Smooth muscle cell (in vitro differentiated cells): ENCODE measurements around the gene RAD51AP1. TPM values are rescaled to one million over a fixed set of nuclear protein-coding genes. Genes with fewer than 3 reads are reported as not detected.

ENCODE experiments used
- DNase-seq: peaks from one replicate; lab custom pipeline; 2025; ENCODE audit not compliant: unreplicated experiment; lab: John Stamatoyannopoulos, UW
- H2AFZ ChIP-seq: fragments of 200-600 bp; sonication (generic); 2 replicates; pipeline ENCODE4 v1.6.0; 2016; ENCODE audit warnings: antibody characterized with exemption, low read depth, mild to moderate bottlenecking
- H3F3A ChIP-seq: fragments of 200-600 bp; sonication (generic); 2 replicates; pipeline ENCODE4 v1.6.0; 2017; ENCODE audit warnings: antibody characterized with exemption, low read depth
- H3K27ac ChIP-seq: fragments of 200-600 bp; sonication (generic); 2 replicates; pipeline ENCODE4 v1.5.1; 2016; ENCODE audit warnings: low read depth, mild to moderate bottlenecking
- H3K27me3 ChIP-seq: fragments of 200-600 bp; sonication (generic); 2 replicates; pipeline ENCODE4 v1.6.1; 2016; ENCODE audit warnings: low read depth, mild to moderate bottlenecking
- H3K36me3 ChIP-seq: fragments of 200-600 bp; sonication (generic); 2 replicates; pipeline ENCODE4 v1.5.1; 2016; ENCODE audit warnings: low read depth
- H3K4me1 ChIP-seq: fragments of 200-600 bp; sonication (generic); 2 replicates; pipeline ENCODE4 v1.5.1; 2016; ENCODE audit warnings: low read depth
- H3K4me2 ChIP-seq: fragments of 200-600 bp; sonication (generic); 2 replicates; pipeline ENCODE4 v1.6.0; 2016; ENCODE audit warnings: mild to moderate bottlenecking
- H3K4me3 ChIP-seq: fragments of 200-600 bp; sonication (generic); 2 replicates; pipeline ENCODE4 v1.5.1; 2016; ENCODE audit warnings: mild to moderate bottlenecking
- H3K79me2 ChIP-seq: fragments of 200-600 bp; sonication (generic); 2 replicates; pipeline ENCODE4 v1.6.0; 2016; ENCODE audit warnings: low read depth, mild to moderate bottlenecking
- H3K9ac ChIP-seq: fragments of 200-600 bp; sonication (generic); 2 replicates; pipeline ENCODE4 v1.6.0; 2016; ENCODE audit warnings: low read depth
- H3K9me3 ChIP-seq: fragments of 200-600 bp; sonication (generic); replicated peaks from 2 replicates; pipeline ENCODE4 v1.5.1; 2016; ENCODE audit warnings: low read depth
- H4K20me1 ChIP-seq: fragments of 200-600 bp; sonication (generic); 2 replicates; pipeline ENCODE4 v1.6.0; 2016; ENCODE audit warnings: low read depth
- WGBS: methylation state at CpG from one replicate; pipeline ENCODE4 v1.1.7; 2016; ENCODE audit warnings: low lambda C conversion rate; 5-methylcytosine and 5-hydroxymethylcytosine counted together
- polyA plus RNA-seq: library from polyadenylated mRNA; unstranded; fragments of >200 nt; fragmentation: Nextera tagmentation; extraction: Ambion mirVana; gene quantifications from 2 replicates; pipeline ENCODE4 v1.2.1, GENCODE V29; 2016
- total RNA-seq: library from RNA; depleted of rRNA; stranded (reverse); fragments of >200 nt; gene quantifications from 2 replicates; pipeline ENCODE4 v1.2.3, GENCODE V29; 2014
- TF ChIP-seq, protein P1 (sequence below): fragments of 200-600 bp; sonication (generic); IDR thresholded peaks from 2 replicates; pipeline ENCODE4 v1.5.1; 2017; ENCODE audit warnings: borderline replicate concordance, mild to moderate bottlenecking, antibody characterized with exemption; ENCODE audit not compliant: insufficient read depth, poor library complexity, severe bottlenecking

RAD51AP1 gene
- total and polyA plus RNA-seq, 2 experiments from 2014 or later, result 8.7 to 20.7 TPM

DNA sequence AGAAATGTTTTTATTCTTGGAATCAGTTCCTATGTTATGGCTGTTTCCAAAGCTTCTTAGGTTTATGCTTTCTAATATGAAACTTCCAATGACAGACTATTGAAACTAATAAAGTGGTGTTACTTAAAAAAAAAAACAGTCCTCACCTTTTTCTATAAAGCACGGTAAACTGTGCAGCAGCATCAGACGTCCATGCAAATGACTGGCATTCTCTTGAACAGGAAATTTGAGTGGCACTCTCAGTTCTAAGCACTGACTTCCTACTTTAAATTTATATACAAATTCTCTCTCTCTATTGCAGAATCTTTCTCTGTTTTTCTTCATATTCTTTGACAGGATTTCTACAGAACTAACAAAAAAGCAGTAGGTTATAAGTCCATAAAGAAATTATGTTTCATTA lies 2.8 kb upstream of the RAD51AP1 start:
- no peak overlapping the region for H3K4me3 ChIP-seq
- no peaks in the 10 kb centered on the region for H3K9me3 ChIP-seq
- no peak overlapping the region for H3K4me2 ChIP-seq
- H3K27me3 ChIP-seq, result no peaks in the 10 kb centered on the region
- DNase-seq, result no peak
- H3K36me3 ChIP-seq, result peaks cover 5% of the 10 kb centered on the region
- H3K4me1 ChIP-seq, result peaks cover 11% of the 10 kb centered on the region
- 87% methylated on average over 2 of the region's 2 CpGs for WGBS
- H3F3A ChIP-seq, result no peaks in the 10 kb centered on the region
- no peaks in the 10 kb centered on the region for H4K20me1 ChIP-seq
- H2AFZ ChIP-seq, result no peak overlapping the region
- no peak overlapping the region for H3K9ac ChIP-seq
- TF ChIP-seq, protein P1, sequence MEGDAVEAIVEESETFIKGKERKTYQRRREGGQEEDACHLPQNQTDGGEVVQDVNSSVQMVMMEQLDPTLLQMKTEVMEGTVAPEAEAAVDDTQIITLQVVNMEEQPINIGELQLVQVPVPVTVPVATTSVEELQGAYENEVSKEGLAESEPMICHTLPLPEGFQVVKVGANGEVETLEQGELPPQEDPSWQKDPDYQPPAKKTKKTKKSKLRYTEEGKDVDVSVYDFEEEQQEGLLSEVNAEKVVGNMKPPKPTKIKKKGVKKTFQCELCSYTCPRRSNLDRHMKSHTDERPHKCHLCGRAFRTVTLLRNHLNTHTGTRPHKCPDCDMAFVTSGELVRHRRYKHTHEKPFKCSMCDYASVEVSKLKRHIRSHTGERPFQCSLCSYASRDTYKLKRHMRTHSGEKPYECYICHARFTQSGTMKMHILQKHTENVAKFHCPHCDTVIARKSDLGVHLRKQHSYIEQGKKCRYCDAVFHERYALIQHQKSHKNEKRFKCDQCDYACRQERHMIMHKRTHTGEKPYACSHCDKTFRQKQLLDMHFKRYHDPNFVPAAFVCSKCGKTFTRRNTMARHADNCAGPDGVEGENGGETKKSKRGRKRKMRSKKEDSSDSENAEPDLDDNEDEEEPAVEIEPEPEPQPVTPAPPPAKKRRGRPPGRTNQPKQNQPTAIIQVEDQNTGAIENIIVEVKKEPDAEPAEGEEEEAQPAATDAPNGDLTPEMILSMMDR, result no peak
- no peak overlapping the region for H3K27ac ChIP-seq
- peaks cover 33% of the 10 kb centered on the region for H3K79me2 ChIP-seq

- WGBS, result 25% methylated on average over 16 of the region's 16 CpGs
- Histone ChIP-seq H3K79me2 (peaks cover 36% of the 10 kb centered on the region), H3K36me3 (no peaks in the 10 kb centered on the region), H4K20me1 (no peaks in the 10 kb centered on the region), H3K4me3 (peak overlapping the region; percentile 87), H3K9ac (peak overlapping the region; percentile 99), H3K4me1 (peaks cover 11% of the 10 kb centered on the region), H3K4me2 (peak overlapping the region; percentile 87), H2AFZ (peak overlapping the region; percentile 98), H3F3A (no peaks in the 10 kb centered on the region), H3K9me3 (no peaks in the 10 kb centered on the region), H3K27ac (no peak overlapping the region), H3K27me3 (no peaks in the 10 kb centered on the region)
- TF ChIP-seq, protein P1, result no peak
- no peak for DNase-seq
These were observed 629 bp downstream of the RAD51AP1 start for GRCh38 chr12:4539167-4539870.

DNA sequence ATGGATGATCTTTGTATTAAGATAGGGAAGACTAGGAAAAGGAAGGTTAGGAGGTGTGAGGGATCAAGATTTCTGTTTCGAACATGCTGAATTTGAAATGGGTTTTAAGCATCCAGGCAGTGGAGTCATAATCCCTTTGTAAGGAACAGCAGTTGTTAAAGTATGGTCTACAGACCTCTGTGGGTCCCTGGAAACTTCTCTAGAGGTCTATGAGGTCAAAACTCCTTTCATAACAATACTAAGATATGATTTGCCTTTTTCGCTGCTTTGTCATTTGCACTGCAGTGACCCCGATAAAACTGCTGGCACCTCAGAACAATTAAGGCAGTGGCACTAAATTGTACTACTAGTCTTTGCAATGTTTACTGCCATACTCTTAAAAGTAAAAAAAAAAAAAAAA lies 1.5 kb downstream of the RAD51AP1 start:
- Histone ChIP-seq H3F3A (no peaks in the 10 kb centered on the region), H3K9me3 (no peaks in the 10 kb centered on the region), H3K4me1 (peaks cover 11% of the 10 kb centered on the region), H3K79me2 (peaks cover 36% of the 10 kb centered on the region), H3K36me3 (no peaks in the 10 kb centered on the region), H2AFZ (no peak overlapping the region), H4K20me1 (no peaks in the 10 kb centered on the region), H3K9ac (no peak overlapping the region), H3K27ac (no peak overlapping the region), H3K4me2 (peak overlapping the region; percentile 87), H3K27me3 (no peaks in the 10 kb centered on the region), H3K4me3 (no peak overlapping the region)
- DNase-seq, result no peak
- WGBS, result 98% methylated on average over 3 of the region's 3 CpGs
- TF ChIP-seq, protein P1, result no peak

GRCh38 chr12:4540638-4541037 lies 1.9 kb downstream of the RAD51AP1 start:
- Histone ChIP-seq H3F3A (no peaks in the 10 kb centered on the region), H3K9ac (no peak overlapping the region), H3K4me3 (no peak overlapping the region), H3K27me3 (no peaks in the 10 kb centered on the region), H3K4me1 (peaks cover 11% of the 10 kb centered on the region), H3K4me2 (no peak overlapping the region), H3K9me3 (no peaks in the 10 kb centered on the region), H3K27ac (no peak overlapping the region), H4K20me1 (no peaks in the 10 kb centered on the region), H2AFZ (no peak overlapping the region), H3K36me3 (no peaks in the 10 kb centered on the region), H3K79me2 (peaks cover 36% of the 10 kb centered on the region)
- WGBS, result 91% methylated on average over 2 of the region's 2 CpGs
- no peak for DNase-seq
- TF ChIP-seq, protein P1, result no peak
